CD14-positive monocyte (primary cell): ENCODE data around the gene MYO1H. TPM values are rescaled to one million over a fixed set of nuclear protein-coding genes. Genes with fewer than 3 reads are reported as not detected.

Experiments
- DNase-seq, 3 donors: peaks; one replicate each; pipeline ENCODE4 v3.0.0-alpha.2; 2011 to 2022
- H2AFZ ChIP-seq: 2 replicates; pipeline ENCODE4 v1.6.0; 2012; ENCODE audit warnings: mild to moderate bottlenecking, low read depth, low read length, inconsistent platforms; ENCODE audit not compliant: insufficient read depth, poor library complexity, severe bottlenecking
- H3K27ac ChIP-seq, 2 donors: 1 replicate in 1 of 2; 2 replicates in 1 of 2; pipeline ENCODE4 v1.5.1; 2012 to 2013; ENCODE audit warnings: low read length in 2 of 2, control low read depth in 1 of 2, inconsistent platforms in 1 of 2, low read depth in 1 of 2, mild to moderate bottlenecking in 1 of 2
- H3K27me3 ChIP-seq, 2 donors: one replicate each; pipeline versions ENCODE4 v1.6.0 to v1.6.1; 2011 to 2013; ENCODE audit warnings: low read length in 2 of 2; ENCODE audit not compliant: control insufficient read depth in 2 of 2, insufficient read depth in 2 of 2
- H3K36me3 ChIP-seq, 2 donors: replicated peaks in 1 of 2; 1 replicate in 1 of 2; 2 replicates in 1 of 2; pipeline versions ENCODE4 v1.5.1 to v1.6.1; 2012 to 2013; ENCODE audit warnings: low read length in 2 of 2, control low read depth in 1 of 2, inconsistent platforms in 1 of 2, mild to moderate bottlenecking in 1 of 2; ENCODE audit not compliant: insufficient read depth in 2 of 2, control insufficient read depth in 1 of 2
- H3K4me1 ChIP-seq, 2 donors: 1 replicate in 1 of 2; 2 replicates in 1 of 2; pipeline versions ENCODE4 v1.5.1 to v1.6.1; 2012 to 2013; ENCODE audit warnings: low read length in 2 of 2, control low read depth in 1 of 2, inconsistent platforms in 1 of 2, mild to moderate bottlenecking in 1 of 2, moderate library complexity in 1 of 2; ENCODE audit not compliant: insufficient read depth in 2 of 2, control insufficient read depth in 1 of 2
- H3K4me2 ChIP-seq: replicated peaks from 2 replicates; pipeline ENCODE3; 2012; ENCODE audit warnings: low read length, moderate library complexity, mild to moderate bottlenecking; ENCODE audit not compliant: poor library complexity, severe bottlenecking; ENCODE audit errors: extremely low read depth
- H3K4me3 ChIP-seq, 3 experiments: fragments of 200-600 bp in 1 of 3; sonication (generic) in 1 of 3; replicated peaks in 1 of 3; 1 replicate in 2 of 3; 2 replicates in 1 of 3; pipeline ENCODE4 v1.5.1; 2011 to 2013; ENCODE audit warnings: low read length in 3 of 3, mild to moderate bottlenecking in 3 of 3, control low read depth in 2 of 3, low read depth in 2 of 3, inconsistent platforms in 1 of 3, moderate library complexity in 1 of 3
- H3K79me2 ChIP-seq: 2 replicates; pipeline ENCODE4 v1.6.0; 2012; ENCODE audit warnings: mild to moderate bottlenecking, control low read depth, inconsistent platforms, low read length, moderate library complexity; ENCODE audit not compliant: insufficient read depth
- H3K9ac ChIP-seq: 2 replicates; pipeline ENCODE4 v1.6.0; 2017; ENCODE audit warnings: low read length, mild to moderate bottlenecking; ENCODE audit not compliant: insufficient read depth, poor library complexity, severe bottlenecking
- H3K9me3 ChIP-seq, 2 donors: replicated peaks in 1 of 2; 1 replicate in 1 of 2; 2 replicates in 1 of 2; pipeline versions ENCODE4 v1.5.1 to v1.6.1; 2012 to 2013; ENCODE audit warnings: low read length in 2 of 2, control low read depth in 1 of 2; ENCODE audit not compliant: control insufficient read depth in 1 of 2, insufficient read depth in 1 of 2
- H4K20me1 ChIP-seq: 2 replicates; pipeline ENCODE4 v1.6.0; 2012; ENCODE audit warnings: mild to moderate bottlenecking, low read length, control low read depth, moderate library complexity; ENCODE audit not compliant: insufficient read depth
- H3K27ac Mint-ChIP-seq, 7 donors: one replicate each; pipeline ENCODE4 v1.8.0; 2020; ENCODE audit warnings: mild to moderate bottlenecking in 7 of 7, mixed read lengths in 7 of 7, moderate library complexity in 6 of 7, inconsistent platforms in 2 of 7
- H3K27me3 Mint-ChIP-seq, 3 donors: one replicate each; pipeline ENCODE4 v1.8.0; 2021 to 2022; ENCODE audit warnings: low read depth in 3 of 3, mild to moderate bottlenecking in 3 of 3, mixed read lengths in 3 of 3, moderate library complexity in 3 of 3, inconsistent platforms in 1 of 3
- H3K36me3 Mint-ChIP-seq, 2 donors: one replicate each; pipeline ENCODE4 v1.8.0; 2020; ENCODE audit warnings: mixed read lengths in 2 of 2, inconsistent platforms in 1 of 2, mild to moderate bottlenecking in 1 of 2
- H3K4me1 Mint-ChIP-seq: one replicate; pipeline ENCODE4 v1.8.0; 2020; ENCODE audit warnings: mild to moderate bottlenecking, mixed read lengths
- H3K4me3 Mint-ChIP-seq, 2 donors: one replicate each; pipeline ENCODE4 v1.8.0; 2020; ENCODE audit warnings: mild to moderate bottlenecking in 2 of 2, mixed read lengths in 2 of 2, moderate library complexity in 1 of 2
- H3K9me3 Mint-ChIP-seq, 7 donors: one replicate each; pipeline ENCODE4 v1.8.0; 2020 to 2022; ENCODE audit warnings: mixed read lengths in 7 of 7, mild to moderate bottlenecking in 6 of 7, moderate library complexity in 6 of 7, inconsistent platforms in 2 of 7
- WGBS: methylation state at CpG from one replicate; pipeline ENCODE4 v1.1.5; 2013; ENCODE audit warnings: missing lambda C conversion rate; ENCODE audit not compliant: insufficient coverage; 5-methylcytosine and 5-hydroxymethylcytosine counted together
- intact Hi-C, 2 donors: fragments of 100-400 bp; cut with micrococcal nuclease; formaldehyde crosslinking; loops; one replicate each; pipeline versions ENCODE4 v1.15.0 to v1.15.1; 2023
- polyA plus RNA-seq, 3 donors: library from polyadenylated mRNA; depleted of rRNA in 1 of 3; unstranded in 2 of 3; stranded (reverse) in 1 of 3; fragments of 300-500 nt in 2 of 3; fragments of >200 nt in 1 of 3; fragmentation: Illumina TruSeq in 2 of 3; gene quantifications; 1 replicate in 2 of 3; 2 replicates in 1 of 3; pipeline ENCODE4 v1.2.3, GENCODE V29; 2012 to 2021
- TF ChIP-seq, protein P1 (sequence below): fragments of 200-600 bp; IDR thresholded peaks from one replicate; pipeline ENCODE4 v1.8.0; 2022; ENCODE audit warnings: antibody characterized with exemption, mild to moderate bottlenecking

MYO1H gene
- polyA plus RNA-seq, 3 donors = not detected

DNA sequence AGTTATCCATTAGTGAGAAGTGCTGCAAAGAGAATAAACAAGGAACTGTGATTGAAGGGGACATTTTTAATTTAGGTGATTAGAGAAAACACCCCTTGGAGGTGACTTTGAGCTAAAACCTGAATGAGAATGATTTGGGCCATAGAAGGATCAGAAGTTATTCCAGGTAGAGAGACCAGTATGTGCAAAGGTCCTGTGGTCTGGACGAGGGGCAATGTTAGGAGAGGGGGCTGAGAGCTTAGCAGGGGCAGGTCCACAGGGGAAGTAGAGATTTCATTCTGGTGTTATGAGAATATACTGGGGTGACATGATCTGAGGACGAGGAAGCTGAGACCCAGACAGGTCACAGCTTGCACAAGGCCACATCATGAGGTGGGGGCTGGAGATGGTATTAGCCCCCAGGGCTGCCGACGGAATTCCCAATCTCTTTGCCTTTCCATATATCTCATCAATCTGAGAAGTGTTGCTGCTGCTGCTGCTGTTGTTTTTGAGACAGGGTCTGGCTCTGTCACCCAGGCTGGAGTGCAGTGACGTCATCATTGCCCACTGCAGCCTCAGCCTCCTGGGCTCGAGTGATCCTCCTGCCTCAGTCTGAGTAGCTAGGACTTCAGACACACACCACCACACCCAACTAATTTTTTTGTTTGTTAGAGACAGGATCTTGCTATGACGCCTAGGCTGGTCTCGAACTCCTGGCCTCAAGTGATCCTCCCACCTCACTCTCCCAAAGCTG, 73.8 kb downstream of the MYO1H start:
- no peak overlapping the region for H3K27ac ChIP-seq
- DNase-seq = no peak
- H3K27ac Mint-ChIP-seq = no peak overlapping the region

DNA sequence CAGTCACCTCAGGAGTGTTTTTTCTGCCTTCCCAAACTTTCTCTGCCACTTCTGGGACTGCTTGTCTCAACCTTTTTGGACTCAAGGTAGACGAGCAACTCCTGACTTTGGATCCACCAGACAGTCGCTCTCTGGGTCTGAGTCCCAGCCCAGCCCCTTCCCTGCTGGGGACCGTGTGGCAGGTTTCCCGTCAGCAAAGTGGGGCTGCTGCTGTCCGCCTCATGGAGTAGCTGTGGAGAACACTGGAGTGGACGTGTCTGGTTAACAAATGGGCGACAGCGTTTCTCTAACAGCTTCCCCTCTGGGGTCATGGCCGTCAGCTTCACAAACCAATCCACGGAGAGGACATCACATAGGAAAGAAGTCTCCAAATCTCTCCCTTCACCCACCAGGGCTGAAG, 74.6 kb downstream of the MYO1H start:
- peak overlapping the region in 1 of 2 donors; percentile 17 for H3K4me3 Mint-ChIP-seq
- Histone ChIP-seq H3K9ac (no peak overlapping the region), H3K79me2 (no peaks in the 10 kb centered on the region), H3K4me1 (no peaks in the 10 kb centered on the region), H3K27me3 (no peaks in the 10 kb centered on the region), H3K4me2 (no peak overlapping the region), H3K36me3 (no peaks in the 10 kb centered on the region), H3K27ac (no peak overlapping the region), H2AFZ (no peak overlapping the region), H3K4me3 (no peak overlapping the region), H4K20me1 (no peaks in the 10 kb centered on the region), H3K9me3 (peaks cover 0 to 7% of the 10 kb centered on the region in 2 donors)
- 54% methylated on average over 7 of the region's 10 CpGs for WGBS
- H3K36me3 Mint-ChIP-seq = no peaks in the 10 kb centered on the region
- no peak overlapping the region for H3K27ac Mint-ChIP-seq
- no peak for DNase-seq
- peaks cover 0 to 8% (median 6%) of the 10 kb centered on the region in 7 donors for H3K9me3 Mint-ChIP-seq
- peaks cover 3 to 14% (median 7%) of the 10 kb centered on the region in 3 donors for H3K27me3 Mint-ChIP-seq
- H3K4me1 Mint-ChIP-seq = no peaks in the 10 kb centered on the region
- intact Hi-C loops = no loop called here
- TF ChIP-seq, protein P1, sequence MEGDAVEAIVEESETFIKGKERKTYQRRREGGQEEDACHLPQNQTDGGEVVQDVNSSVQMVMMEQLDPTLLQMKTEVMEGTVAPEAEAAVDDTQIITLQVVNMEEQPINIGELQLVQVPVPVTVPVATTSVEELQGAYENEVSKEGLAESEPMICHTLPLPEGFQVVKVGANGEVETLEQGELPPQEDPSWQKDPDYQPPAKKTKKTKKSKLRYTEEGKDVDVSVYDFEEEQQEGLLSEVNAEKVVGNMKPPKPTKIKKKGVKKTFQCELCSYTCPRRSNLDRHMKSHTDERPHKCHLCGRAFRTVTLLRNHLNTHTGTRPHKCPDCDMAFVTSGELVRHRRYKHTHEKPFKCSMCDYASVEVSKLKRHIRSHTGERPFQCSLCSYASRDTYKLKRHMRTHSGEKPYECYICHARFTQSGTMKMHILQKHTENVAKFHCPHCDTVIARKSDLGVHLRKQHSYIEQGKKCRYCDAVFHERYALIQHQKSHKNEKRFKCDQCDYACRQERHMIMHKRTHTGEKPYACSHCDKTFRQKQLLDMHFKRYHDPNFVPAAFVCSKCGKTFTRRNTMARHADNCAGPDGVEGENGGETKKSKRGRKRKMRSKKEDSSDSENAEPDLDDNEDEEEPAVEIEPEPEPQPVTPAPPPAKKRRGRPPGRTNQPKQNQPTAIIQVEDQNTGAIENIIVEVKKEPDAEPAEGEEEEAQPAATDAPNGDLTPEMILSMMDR = no peak

More for the DNA sequence above, 73.8 kb downstream of the MYO1H start:
- Histone ChIP-seq H3K4me2 (no peak overlapping the region), H4K20me1 (no peaks in the 10 kb centered on the region), H3K27me3 (no peaks in the 10 kb centered on the region), H2AFZ (no peak overlapping the region), H3K79me2 (no peaks in the 10 kb centered on the region), H3K4me1 (no peaks in the 10 kb centered on the region), H3K36me3 (no peaks in the 10 kb centered on the region), H3K4me3 (no peak overlapping the region), H3K9me3 (peaks cover 0 to 7% of the 10 kb centered on the region in 2 donors), H3K9ac (no peak overlapping the region)
- TF ChIP-seq, protein P1 = no peak
- H3K27me3 Mint-ChIP-seq = peaks cover 2 to 14% (median 7%) of the 10 kb centered on the region in 3 donors
- no peaks in the 10 kb centered on the region for H3K36me3 Mint-ChIP-seq
- intact Hi-C loops = no loop called here
- no peak overlapping the region for H3K4me3 Mint-ChIP-seq
- H3K9me3 Mint-ChIP-seq = peaks cover 0 to 8% (median 6%) of the 10 kb centered on the region in 7 donors
- WGBS = 80% methylated on average over 3 of the region's 8 CpGs
- no peaks in the 10 kb centered on the region for H3K4me1 Mint-ChIP-seq
